GM18858 (cell line): ENCODE measurements around the gene OR6N2.

Source experiments
- ATAC-seq: cut with Tn5 transposase; IDR thresholded peaks from one replicate; pipeline ENCODE4 v1.9.1; 2021; ENCODE audit not compliant: unreplicated experiment

OR6N2 gene, protein sequence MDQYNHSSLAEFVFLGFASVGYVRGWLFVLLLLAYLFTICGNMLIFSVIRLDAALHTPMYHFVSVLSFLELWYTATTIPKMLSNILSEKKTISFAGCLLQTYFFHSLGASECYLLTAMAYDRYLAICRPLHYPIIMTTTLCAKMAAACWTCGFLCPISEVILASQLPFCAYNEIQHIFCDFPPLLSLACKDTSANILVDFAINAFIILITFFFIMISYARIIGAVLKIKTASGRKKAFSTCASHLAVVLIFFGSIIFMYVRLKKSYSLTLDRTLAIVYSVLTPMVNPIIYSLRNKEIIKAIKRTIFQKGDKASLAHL

DNA sequence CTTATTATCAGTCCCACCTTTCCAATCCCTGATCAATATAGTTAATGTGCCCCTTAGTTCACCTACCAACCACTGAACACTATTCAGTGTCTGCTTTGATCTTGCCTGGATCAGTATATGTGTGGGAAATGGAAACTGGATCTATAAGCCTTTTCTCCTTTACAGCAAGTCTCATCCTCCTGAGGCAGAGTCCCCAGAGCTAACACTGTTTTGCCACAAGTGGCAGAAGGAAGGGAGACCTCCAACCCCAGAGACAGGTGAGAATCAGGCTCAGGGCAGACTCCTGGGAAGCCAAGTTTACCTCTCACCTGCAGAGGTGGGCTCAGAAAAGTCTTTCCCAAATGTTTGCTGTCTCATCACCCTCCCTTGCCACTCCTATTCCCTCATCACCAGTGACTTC, at the start of gene OR6N2:
Gene OR6N2 (minus strand): TSS at position 101 of the 400 bp plus-strand sequence. CDS start 3,569 bp downstream, outside the sequence.
- no peak for ATAC-seq

DNA sequence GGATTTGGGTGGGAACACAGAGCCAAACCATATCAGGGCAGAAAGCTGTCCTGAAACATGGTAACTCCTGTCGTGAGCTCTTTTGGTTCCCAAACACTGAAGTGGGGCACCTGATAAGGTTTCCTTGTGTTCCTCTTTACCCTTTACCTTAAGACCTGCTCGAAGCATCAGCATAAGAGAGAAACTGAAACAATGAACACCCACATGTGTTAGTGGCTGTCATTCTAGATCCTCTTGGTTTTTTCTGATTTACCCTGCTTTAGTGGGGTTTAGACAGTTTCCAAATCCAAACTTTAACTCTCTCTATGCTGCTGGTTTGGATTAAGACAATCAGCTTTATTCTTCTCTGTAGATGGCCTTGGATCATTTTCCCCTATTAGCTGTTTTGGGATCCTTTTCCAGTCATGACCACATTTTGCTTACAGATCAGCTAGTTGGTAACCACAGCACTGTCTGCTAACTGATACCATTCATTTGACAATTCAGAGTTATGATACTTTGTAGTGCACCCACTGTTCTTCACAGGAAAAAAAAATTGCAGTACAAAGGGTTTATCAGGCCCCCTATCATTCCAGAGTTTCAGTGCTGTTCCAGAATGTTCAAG, 49.2 kb upstream of the OR6N2 start:
- ATAC-seq: peak; percentile 61

DNA sequence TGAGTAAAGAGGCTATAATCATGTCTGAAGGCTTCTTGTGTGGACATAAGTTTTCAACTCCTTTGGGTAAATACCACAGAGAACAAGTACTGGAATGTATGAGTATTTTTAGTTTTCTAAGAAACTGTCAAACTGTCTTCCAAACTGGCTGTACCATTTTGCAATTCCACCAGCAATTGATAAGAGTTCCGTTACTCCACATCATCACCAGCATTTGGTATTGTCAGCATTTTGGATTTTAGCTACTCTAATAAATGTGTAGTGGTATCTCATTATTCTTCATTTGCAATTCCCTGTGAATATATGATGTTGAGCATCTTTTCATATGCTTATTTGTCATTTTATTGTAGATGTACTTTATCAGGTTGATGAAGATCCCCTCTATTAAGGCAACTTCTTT, 40.7 kb upstream of the OR6N2 start:
- ATAC-seq: no peak

DNA sequence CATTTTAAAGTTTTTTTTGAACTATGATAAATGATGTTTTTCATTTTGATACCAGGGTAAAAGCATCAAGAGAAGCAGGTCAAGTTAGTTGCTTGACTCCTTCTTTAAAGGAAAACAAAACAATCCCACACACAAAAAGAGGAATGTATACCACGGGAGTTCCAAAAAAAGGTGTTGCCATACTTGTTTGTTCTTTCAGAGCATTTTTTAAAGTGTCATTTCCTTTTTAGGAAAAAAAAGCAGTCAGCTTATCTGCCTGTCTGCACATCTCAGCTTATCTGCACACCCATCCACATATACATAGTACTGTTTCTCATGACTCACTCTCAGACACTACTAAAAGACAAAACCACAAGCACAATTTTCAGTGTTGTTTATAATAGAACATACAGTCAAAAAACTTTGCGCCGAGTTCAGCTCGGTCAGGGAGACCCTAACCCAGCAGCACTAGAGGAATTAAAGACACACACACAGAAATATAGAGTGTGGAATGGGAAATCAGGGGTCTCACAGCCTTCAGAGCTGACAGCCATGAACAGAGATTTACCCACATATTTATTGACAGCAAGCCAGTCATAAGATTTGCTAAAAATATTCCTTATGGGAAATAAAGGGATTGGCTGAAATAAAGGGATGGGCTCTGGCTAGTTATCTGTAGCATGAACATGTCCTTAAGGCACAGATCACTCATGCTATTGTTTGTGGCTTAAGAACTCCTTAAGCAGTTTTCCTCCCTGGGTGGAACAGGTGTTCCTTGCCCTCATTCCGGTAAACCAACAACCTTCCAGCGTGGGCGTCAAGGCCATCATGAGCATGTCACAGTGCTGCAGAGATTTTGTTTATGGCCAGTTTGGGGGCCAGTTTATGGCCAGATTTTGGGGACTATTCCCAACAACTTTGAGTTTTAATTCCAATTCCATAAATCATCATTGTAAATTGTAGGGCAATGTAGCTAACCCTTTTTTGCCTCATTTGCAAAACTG, 38.7 kb upstream of the OR6N2 start:
- peak; percentile 95 for ATAC-seq

DNA sequence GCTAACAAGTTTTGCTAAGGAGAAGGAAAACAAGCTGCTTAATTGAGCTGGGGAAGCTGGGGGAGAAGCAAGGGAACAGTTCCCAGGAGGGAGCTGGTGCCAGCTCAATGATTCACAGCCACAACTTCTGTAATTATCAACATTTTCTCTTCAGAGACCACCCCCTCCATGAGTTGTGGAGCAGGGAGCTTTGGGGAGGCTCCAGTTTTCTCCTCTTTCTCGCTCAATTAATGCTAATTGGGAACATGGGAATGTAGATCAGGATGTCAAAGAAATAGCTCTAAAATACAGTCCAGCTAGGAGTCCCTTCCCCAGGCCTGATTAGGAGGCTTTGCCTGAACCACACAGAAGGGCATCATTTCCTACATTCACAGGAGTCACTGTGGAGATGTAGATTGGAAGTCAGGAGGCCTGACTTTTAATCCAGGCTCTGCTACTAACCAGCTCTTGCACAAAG, 38.0 kb upstream of the OR6N2 start:
- ATAC-seq: peak; percentile 5

DNA sequence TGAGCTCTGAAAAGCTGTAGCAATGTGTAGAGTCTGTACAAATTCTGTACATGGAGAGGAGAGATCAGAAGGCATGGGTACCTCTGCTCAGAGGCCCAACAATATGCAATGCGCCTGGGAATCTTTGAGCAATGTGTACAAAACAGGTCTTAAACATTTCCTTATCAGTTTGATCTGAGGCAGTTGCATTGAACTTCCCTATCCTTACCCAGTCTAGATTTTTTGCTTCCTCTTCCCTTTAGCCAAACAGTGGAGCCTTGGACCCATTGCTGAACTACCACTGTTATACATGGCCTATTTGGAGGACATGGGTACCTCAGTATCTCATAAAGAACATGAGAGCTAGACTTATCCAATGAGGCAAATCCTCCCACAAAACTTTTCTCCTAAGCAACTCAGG, 37.6 kb upstream of the OR6N2 start:
- ATAC-seq: no peak

DNA sequence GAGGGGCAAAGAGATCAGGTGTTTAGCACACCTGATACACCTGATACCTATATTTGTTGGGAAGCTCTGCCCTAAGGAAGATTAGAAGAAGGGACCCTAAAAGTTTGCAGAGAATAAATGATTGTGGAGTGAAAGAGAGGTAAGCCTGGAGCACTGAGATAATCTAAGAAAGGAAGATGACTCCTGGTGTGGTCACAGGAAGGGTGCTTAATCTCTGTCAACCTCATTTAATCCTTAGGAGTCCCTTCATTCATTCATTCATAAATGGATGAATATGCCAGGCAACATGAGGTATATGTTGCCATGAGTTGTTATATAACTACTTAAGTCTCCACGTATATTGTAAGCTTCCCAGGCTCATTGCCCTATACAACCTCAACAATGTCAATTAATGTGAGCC, 34.0 kb upstream of the OR6N2 start:
- no peak for ATAC-seq

DNA sequence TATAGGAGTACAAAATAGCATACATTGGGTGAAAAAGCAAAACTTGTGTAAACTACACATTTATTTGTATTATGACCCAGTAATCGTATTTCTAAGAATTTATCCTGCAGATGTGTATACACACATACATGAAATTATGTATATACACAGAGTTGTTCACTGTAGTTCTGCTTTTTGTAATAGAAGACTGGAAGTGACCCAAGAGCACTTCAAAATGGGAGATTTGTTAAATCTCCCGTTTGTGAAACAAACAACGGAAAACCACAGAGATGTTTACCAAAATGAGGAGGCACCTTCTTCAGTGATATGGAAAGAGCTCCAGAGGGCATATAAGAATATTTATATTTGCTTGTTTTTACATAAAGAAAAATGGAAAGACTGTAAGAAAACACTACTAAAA, 32.2 kb upstream of the OR6N2 start:
- no peak for ATAC-seq

DNA sequence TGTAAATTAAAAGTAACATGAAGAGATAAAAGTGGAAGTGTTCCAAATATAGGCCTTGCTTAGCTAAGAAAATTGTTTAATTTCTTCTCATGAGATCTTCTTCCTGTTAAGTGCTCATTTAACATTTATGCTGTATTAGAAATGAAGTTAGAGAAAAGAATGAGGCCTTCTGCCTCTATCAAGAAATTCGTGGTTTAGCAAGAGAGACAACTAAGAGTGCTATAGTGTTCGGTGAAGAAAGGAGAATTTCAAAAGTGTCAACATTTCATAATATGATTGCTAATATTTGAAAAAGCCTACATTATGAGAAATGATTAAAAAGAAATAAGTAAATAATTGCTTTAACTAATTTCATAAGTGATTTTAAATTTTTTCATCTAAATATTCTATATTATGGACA, 31.3 kb upstream of the OR6N2 start:
- no peak for ATAC-seq

DNA sequence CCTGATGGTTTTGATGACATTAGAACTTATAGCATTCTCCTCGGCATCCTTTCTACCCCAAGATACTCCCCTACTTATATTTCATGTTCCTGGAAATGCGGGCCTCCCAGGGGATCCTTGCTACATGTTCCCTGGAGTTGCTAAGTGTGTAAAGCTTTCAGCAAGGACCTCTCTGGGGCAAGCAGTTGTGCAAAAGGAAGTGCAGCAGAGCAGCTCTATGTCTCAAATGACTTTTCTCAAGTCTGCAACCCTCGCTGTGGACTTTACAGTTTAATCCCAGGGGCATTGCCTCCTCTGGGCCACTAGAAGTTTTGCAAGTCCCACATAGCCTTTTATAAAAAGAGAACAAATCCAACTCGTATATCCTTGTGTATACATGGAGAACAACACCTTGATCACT, 29.3 kb upstream of the OR6N2 start:
- ATAC-seq: no peak

DNA sequence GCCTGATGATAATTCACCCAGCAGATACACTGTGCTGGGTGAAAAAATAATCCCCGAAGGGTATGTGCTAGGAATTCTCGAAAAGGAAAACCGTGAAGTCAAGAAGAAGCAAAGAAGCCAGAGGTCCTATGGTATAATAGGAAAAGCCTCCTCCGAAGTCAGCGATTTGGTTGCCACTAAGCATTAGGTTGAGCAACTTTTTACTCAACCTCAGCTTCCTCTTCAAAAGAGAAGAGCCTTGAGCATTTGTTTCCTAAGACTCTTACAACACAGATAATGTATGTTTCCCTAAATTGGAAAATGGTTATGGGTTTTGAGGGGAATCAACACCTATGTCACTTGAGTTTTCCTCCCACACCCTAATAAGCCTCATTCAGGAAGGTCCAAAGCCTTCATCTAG, 28.9 kb upstream of the OR6N2 start:
- no peak for ATAC-seq

DNA sequence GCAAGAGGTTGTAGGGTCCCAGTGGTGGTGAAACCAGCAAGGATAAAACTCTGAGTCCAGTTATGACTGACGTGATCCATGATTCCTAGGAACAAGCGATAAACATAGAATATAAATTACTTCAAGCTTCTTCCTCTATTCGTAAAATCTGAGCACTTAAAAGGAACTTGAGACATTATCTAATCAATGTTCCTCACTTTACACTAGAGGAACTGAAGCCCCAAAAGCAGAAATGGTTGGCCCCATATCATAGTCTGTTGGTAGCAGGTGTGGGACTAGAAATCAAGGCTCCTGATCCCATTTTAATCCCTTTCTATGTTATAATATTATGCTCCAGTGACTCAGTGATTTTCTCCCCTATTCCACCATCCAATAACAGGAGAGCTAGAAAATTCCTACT, 28.3 kb upstream of the OR6N2 start:
- ATAC-seq: no peak

DNA sequence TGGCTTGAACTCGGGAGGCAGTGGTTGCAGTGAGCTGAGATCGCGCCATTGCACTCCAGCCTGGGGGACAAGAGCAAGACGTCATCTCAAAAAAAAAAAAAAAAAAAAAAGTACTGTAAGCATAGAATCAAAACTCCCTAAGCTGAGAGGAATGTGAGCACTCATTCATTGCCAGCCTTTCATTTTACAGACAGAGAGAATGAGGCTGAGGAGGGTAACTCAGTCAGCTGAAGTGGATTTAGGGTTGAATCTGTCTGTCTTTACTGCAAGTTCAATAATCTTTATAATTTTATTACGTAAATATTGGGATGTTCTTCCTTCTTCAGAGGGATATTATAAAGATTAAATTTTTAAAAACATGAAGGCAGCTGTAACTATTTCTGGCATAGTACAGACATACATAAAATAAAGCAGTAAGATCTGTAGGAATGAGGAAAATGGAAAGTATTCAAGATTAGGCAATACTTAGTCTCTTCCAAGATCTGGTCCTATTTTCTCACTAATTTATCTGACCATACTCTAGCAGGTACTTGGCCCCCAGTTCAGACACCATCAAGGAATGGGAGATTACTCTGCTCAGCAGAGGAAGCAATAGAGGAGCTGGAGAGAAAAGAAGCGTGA, 26.0 kb upstream of the OR6N2 start:
- no peak for ATAC-seq

DNA sequence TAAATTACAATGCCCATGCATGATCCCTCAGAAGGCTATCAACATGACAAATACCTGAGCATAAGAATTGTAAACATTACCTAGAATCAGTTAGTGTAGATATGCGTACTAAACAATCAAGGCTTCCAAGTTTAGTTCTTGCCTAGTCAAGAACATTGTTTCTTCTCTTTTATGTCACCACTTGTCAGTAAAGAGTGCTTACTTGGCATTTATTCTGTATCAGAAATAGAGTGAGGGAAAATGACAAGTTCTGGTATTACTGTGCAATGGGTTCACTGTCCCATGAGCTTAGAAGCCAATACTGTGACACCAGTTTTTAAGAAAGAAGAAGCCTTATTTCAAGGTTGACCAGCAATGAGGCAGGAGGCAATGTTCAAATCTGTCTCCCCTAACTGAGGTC, 22.7 kb upstream of the OR6N2 start:
- ATAC-seq: no peak

DNA sequence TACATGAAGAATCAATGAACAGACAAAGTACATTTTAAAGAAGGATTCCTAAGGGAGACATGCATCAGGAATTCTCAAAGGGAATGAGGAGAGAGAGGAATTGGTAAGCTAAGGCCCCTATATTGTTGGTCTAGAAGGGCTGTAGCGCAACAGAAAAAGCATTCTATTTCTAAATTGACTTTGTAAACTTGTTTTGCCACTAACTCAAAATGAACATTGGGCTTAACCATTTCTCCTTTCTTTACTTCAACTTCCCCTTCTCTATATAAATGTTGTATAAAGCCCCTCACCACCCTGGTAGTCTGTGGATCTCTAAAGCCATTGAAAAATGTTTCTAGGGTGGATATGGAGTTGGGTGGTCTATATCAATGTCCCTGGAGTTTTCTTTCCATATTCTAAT, 20.4 kb upstream of the OR6N2 start:
- ATAC-seq: no peak

DNA sequence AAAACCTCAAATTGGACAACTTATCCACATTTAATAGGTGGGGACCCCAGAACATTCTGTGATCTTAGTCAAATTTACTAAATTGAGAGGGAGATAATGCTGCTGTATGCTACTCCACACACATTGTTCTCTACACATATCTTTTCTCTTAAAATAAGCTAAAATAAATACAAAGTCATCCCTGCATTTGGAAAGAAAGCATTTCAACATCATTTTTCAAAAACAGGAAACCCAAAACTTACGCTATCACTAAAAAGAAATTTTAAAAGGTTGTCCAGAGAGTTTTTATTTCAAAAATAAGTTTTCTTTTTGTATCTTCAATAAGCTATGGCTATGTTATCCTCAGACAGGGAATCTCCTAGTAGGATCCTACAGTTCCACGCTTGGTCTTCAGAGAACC, 19.5 kb upstream of the OR6N2 start:
- ATAC-seq: no peak

DNA sequence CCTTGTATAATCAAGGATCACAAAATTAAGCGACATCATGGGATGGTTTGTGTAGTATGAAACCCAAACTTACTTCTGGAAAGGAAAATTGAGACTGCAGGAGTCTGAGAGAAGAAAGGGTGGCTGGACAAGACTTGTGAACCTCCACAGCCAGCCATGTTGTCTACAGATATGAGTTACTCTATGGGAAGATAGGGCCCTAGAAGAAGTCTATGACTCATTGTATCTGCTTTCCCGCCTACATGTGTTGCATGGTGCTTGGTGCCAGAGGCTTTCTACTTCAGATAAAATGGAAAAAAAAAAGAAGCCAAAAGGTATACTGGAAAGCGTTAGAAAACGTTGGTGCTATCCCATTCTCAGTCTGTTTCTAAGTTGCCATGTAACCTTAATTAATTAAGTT, 18.7 kb upstream of the OR6N2 start:
- ATAC-seq: no peak

DNA sequence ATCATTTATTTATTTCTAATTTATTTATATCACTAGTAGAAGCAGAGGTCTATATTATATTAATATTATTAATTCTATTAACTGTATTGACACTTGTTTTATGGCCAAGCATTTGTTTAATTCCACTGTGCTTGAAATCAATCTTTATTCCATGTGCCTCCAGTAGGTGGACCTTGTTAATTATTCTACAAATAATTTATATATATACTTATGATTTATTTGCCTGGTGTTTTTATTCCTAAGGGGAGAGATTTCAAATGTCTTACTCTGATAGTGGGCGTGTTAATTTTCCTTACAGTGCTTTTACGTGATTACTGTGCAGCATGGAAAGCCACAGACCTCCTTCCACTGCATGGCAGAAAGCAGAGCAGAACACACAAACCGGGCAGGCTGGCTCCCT, 17.5 kb upstream of the OR6N2 start:
- ATAC-seq: no peak

DNA sequence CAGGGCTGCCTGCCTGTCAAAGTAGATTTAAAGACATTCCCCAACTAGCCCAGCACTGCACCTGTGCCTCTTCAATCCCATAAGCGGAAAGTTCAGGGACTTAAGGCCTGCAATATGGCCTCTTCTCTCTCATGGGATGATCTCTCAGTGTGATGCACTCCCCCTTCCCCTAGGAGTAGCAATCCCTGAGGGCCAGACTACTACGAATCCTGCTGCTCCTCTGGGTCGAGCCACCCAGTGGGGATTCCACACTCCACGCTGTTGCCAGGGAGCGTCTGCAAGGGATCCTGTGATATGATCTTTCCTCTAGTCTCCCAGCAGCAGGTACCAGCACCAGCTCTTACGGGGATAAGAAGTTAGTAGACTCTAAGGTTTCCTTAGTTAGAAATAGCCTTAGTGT, 13.2 kb upstream of the OR6N2 start:
- no peak for ATAC-seq

DNA sequence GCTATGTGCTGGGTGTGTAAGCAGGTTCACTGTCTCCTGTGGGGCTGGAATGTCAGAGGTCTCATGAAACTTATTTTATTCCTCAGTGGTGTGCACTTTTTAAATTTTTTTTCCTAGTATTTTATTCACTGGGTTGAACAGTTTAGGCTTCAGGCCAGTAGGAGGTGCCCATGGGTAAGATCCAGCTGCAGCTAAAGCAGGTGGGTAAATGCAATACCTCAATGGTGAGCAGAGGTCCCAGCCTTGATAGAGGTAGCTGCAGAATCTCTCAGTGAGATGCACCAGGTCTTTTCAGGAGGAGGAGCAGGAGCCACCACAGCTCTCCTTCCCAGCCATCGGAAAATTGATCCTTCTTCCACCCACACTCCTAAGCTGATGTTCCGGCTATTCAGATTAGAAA, 12.6 kb upstream of the OR6N2 start:
- ATAC-seq: no peak
